Fibroblast of lung (primary cell): ENCODE results near the gene STXBP4. TPM values are rescaled to one million over a fixed set of nuclear protein-coding genes. Genes with fewer than 3 reads are reported as not detected.

ENCODE experiments used
- DNase-seq, 2 donors: peaks; one replicate each; pipeline versions ENCODE4 v3.0.0 to v3.0.0-alpha.2; 2010; ENCODE audit warnings: low read depth in 2 of 2
- H2AFZ ChIP-seq: 2 replicates; pipeline ENCODE4 v1.5.1; 2012; ENCODE audit warnings: low read length, control low read depth, inconsistent platforms
- H3K27ac ChIP-seq: 2 replicates; pipeline ENCODE4 v1.5.1; 2011; ENCODE audit warnings: low read length, control low read depth; ENCODE audit not compliant: insufficient read depth
- H3K27me3 ChIP-seq: 2 replicates; pipeline ENCODE4 v1.5.1; 2011; ENCODE audit warnings: mild to moderate bottlenecking, low read length; ENCODE audit not compliant: control insufficient read depth, insufficient read depth
- H3K36me3 ChIP-seq: 2 replicates; pipeline ENCODE4 v1.5.1; 2011; ENCODE audit warnings: low read length; ENCODE audit not compliant: control insufficient read depth, insufficient read depth
- H3K4me1 ChIP-seq: 2 replicates; pipeline ENCODE4 v1.5.1; 2011; ENCODE audit warnings: low read length; ENCODE audit not compliant: control insufficient read depth, insufficient read depth; ENCODE audit errors: extremely low read depth
- H3K4me2 ChIP-seq: 2 replicates; pipeline ENCODE4 v1.5.1; 2011; ENCODE audit warnings: low read length, control low read depth; ENCODE audit not compliant: insufficient read depth; ENCODE audit errors: extremely low read depth
- H3K4me3 ChIP-seq, 4 experiments: fragments of 200-600 bp in 1 of 4; sonication (generic) in 1 of 4; replicated peaks in 1 of 4; 2 replicates each; pipeline ENCODE4 v1.5.1; 2011 to 2016; ENCODE audit warnings: low read length in 4 of 4, low read depth in 3 of 4, mild to moderate bottlenecking in 3 of 4, control low read depth in 2 of 4, inconsistent platforms in 1 of 4, mixed read lengths in 1 of 4; ENCODE audit not compliant: insufficient read depth in 1 of 4; ENCODE audit errors: control extremely low read depth in 1 of 4
- H3K79me2 ChIP-seq: 2 replicates; pipeline ENCODE4 v1.5.1; 2012; ENCODE audit warnings: mild to moderate bottlenecking, low read length, inconsistent platforms; ENCODE audit not compliant: control insufficient read depth, insufficient read depth
- H3K9ac ChIP-seq: 2 replicates; pipeline ENCODE4 v1.5.1; 2011; ENCODE audit warnings: mild to moderate bottlenecking, low read length, control low read depth; ENCODE audit not compliant: insufficient read depth
- H3K9me3 ChIP-seq: 2 replicates; pipeline ENCODE4 v1.5.1; 2012; ENCODE audit warnings: low read depth, low read length; ENCODE audit not compliant: control insufficient read depth, insufficient read depth
- H4K20me1 ChIP-seq: 2 replicates; pipeline ENCODE4 v1.5.1; 2011; ENCODE audit warnings: low read length; ENCODE audit not compliant: control insufficient read depth, insufficient read depth; ENCODE audit errors: extremely low read depth
- CTCF ChIP-seq, 2 donors: IDR thresholded peaks in 1 of 2; conservative IDR thresholded peaks in 1 of 2; 1 replicate in 1 of 2; 2 replicates in 1 of 2; pipeline ENCODE4 v1.5.1; 2011 to 2012; ENCODE audit warnings: low read length in 2 of 2, control low read depth in 1 of 2, inconsistent platforms in 1 of 2, low read depth in 1 of 2, mild to moderate bottlenecking in 1 of 2
- EZH2 ChIP-seq: IDR thresholded peaks from 2 replicates; pipeline ENCODE4 v1.5.1; 2012; ENCODE audit warnings: low read length, control low read depth, mild to moderate bottlenecking; ENCODE audit errors: missing control alignments
- polyA plus RNA-seq, 2 donors: library from polyadenylated mRNA; depleted of rRNA in 1 of 2; stranded (reverse) in 1 of 2; unstranded in 1 of 2; fragments of >200 nt; gene quantifications; 2 replicates each; pipeline ENCODE4 v1.2.1, GENCODE V29; 2011 to 2012; ENCODE audit warnings: missing spikeins in 1 of 2
- total RNA-seq: library from RNA; depleted of rRNA; stranded (reverse); fragments of >200 nt; gene quantifications from 2 replicates; pipeline ENCODE4 v1.2.1, GENCODE V29; 2014

Gene STXBP4
- total and polyA plus RNA-seq, 2 donors (not counting 1 experiment from before 2014, with no cell fraction given): 5.6 to 9.8 TPM

- H3K9me3 ChIP-seq: no peaks in the 10 kb centered on the region
- H3K4me3 ChIP-seq: no peak overlapping the region
- no peaks in the 10 kb centered on the region for H3K4me1 ChIP-seq
- no peaks in the 10 kb centered on the region for H3K79me2 ChIP-seq
- H3K9ac ChIP-seq: no peak overlapping the region
- TF ChIP-seq CTCF (conservative IDR thresholded peaks at IDR 0.05 in 1 of 2, IDR thresholded peaks at IDR 0.05 in 1 of 2; ENCODE audit: low read depth in 1 of 2, low read length in 2 of 2) (no peak), EZH2 (no peak)
- H3K27me3 ChIP-seq: no peaks in the 10 kb centered on the region
- no peaks in the 10 kb centered on the region for H3K36me3 ChIP-seq
- H2AFZ ChIP-seq: no peak overlapping the region
- DNase-seq: no peak
- H3K27ac ChIP-seq: no peak overlapping the region
- H4K20me1 ChIP-seq: no peaks in the 10 kb centered on the region
- no peak overlapping the region for H3K4me2 ChIP-seq
These were observed 230.3 kb downstream of the STXBP4 start for GRCh38 chr17:55198690-55199370.

- Histone ChIP-seq H3K4me3 (no peak overlapping the region), H3K36me3 (no peaks in the 10 kb centered on the region), H3K27me3 (no peaks in the 10 kb centered on the region), H3K4me1 (no peaks in the 10 kb centered on the region), H3K9ac (no peak overlapping the region), H4K20me1 (no peaks in the 10 kb centered on the region), H3K4me2 (no peak overlapping the region), H3K79me2 (no peaks in the 10 kb centered on the region), H3K27ac (no peak overlapping the region), H2AFZ (no peak overlapping the region), H3K9me3 (no peaks in the 10 kb centered on the region)
- TF ChIP-seq CTCF (conservative IDR thresholded peaks at IDR 0.05 in 1 of 2, IDR thresholded peaks at IDR 0.05 in 1 of 2; ENCODE audit: low read depth in 1 of 2, low read length in 2 of 2) (no peak), EZH2 (no peak)
- DNase-seq: no peak
These were observed 232.3 kb downstream of the STXBP4 start for GRCh38 chr17:55200904-55201303.

- no peak for TF ChIP-seq EZH2
These were observed 232.9 kb downstream of the STXBP4 start for GRCh38 chr17:55201308-55201932.

More at GRCh38 chr17:55201308-55201932, 232.9 kb downstream of the STXBP4 start:
- Histone ChIP-seq H3K4me1 (no peaks in the 10 kb centered on the region), H2AFZ (no peak overlapping the region), H3K27ac (no peak overlapping the region), H3K27me3 (no peaks in the 10 kb centered on the region), H3K4me3 (no peak overlapping the region), H3K79me2 (no peaks in the 10 kb centered on the region), H4K20me1 (no peaks in the 10 kb centered on the region), H3K36me3 (no peaks in the 10 kb centered on the region), H3K9ac (no peak overlapping the region), H3K9me3 (no peaks in the 10 kb centered on the region), H3K4me2 (no peak overlapping the region)
- DNase-seq: no peak
